Ovary (tissue), 9 donors: ENCODE results near the gene PUS10. TPM values are rescaled to one million over a fixed set of nuclear protein-coding genes. Genes with fewer than 3 reads are reported as not detected.

ENCODE experiments used
- DNase-seq, 5 donors: peaks; one replicate each; pipeline ENCODE4 v3.0.0-alpha.2; 2019 to 2020
- H3K27ac ChIP-seq, 2 donors: fragments of 200-600 bp; one replicate each; pipeline versions ENCODE4 v1.5.1 to v1.8.0; 2019 to 2022
- H3K27me3 ChIP-seq: fragments of 200-600 bp; one replicate; pipeline ENCODE4 v1.8.0; 2022
- H3K36me3 ChIP-seq: fragments of 200-600 bp; sonication (generic); one replicate; pipeline ENCODE4 v1.5.1; 2019
- H3K4me1 ChIP-seq: one replicate; pipeline ENCODE4 v1.8.1; 2013; ENCODE audit warnings: mild to moderate bottlenecking, moderate library complexity; ENCODE audit not compliant: insufficient read depth
- H3K4me3 ChIP-seq: fragments of 200-600 bp; sonication (generic); one replicate; pipeline ENCODE4 v1.5.1; 2017
- H3K9me3 ChIP-seq, 2 donors: fragments of 200-600 bp in 1 of 2; sonication (generic) in 1 of 2; one replicate each; pipeline versions ENCODE4 v1.5.1 to v1.8.1; 2013 to 2019; ENCODE audit warnings: mild to moderate bottlenecking in 1 of 2, moderate library complexity in 1 of 2
- CTCF ChIP-seq, 3 donors: fragments of 450-650 bp in 2 of 3; fragments of 200-600 bp in 1 of 3; IDR thresholded peaks; one replicate each; pipeline versions ENCODE4 v1.5.1 to v1.8.0; 2016 to 2022; ENCODE audit warnings: antibody characterized with exemption in 3 of 3, mild to moderate bottlenecking in 1 of 3
- EP300 ChIP-seq: sonication (generic); formaldehyde crosslinking; IDR thresholded peaks from one replicate; pipeline ENCODE4 v1.6.1; 2017; ENCODE audit warnings: antibody characterized with exemption
- POLR2A ChIP-seq: fragments of 450-650 bp; IDR thresholded peaks from one replicate; pipeline ENCODE4 v1.6.1; 2017; ENCODE audit warnings: antibody characterized with exemption, mild to moderate bottlenecking, moderate library complexity
- WGBS, 3 donors: extraction: QIAGEN DNeasy Blood & Tissue Kit in 1 of 3; methylation state at CpG; one replicate each; pipeline versions ENCODE4 v1.1.5 to v1.1.7; 2013 to 2017; 5-methylcytosine and 5-hydroxymethylcytosine counted together
- intact Hi-C, 4 donors: fragments of 100-400 bp; cut with DNase I; formaldehyde crosslinking; loops; one replicate each; pipeline versions ENCODE4 v1.11.0 to v1.15.1; 2022 to 2023
- polyA plus RNA-seq, 2 donors: library from polyadenylated mRNA; stranded (reverse); fragments of 200-250 nt in 1 of 2; fragments of 350-450 nt in 1 of 2; fragmentation: Illumina TruSeq in 1 of 2; extraction: RNeasy Lipid Tissue Mini Kit (QIAGEN cat#74804) in 1 of 2; gene quantifications; one replicate each; pipeline ENCODE4 v1.2.3, GENCODE V29; 2013 to 2014
- small RNA-seq: library from RNA; depleted of rRNA; stranded (forward); fragments of <200 nt; gene quantifications from one replicate; pipeline ENCODE3, GENCODE V24; 2016
- total RNA-seq, 7 donors: library from RNA; depleted of rRNA in 2 of 7; stranded (reverse); fragments of >200 nt in 2 of 7; fragmentation: NEBNext Ultra II Directional in 3 of 7; extraction: Animal tissue kit (Norgen Biotek cat#: 25700) in 3 of 7; gene quantifications; one replicate each; pipeline versions ENCODE4 v1.1.0 to v1.2.4, GENCODE V29; 2016 to 2023
- donor health status: DM: no; HTN: no; CAD: no; lungs with moderate emphysema.
- donor health status: DM: no; HTN: no; CAD: no.
- donor health status: Bipolar disorder and iron deficiency.
- donor health status: DM: yes; HTN: yes; CAD: no.
- donor health status: DM: no; HTN: no; CAD: no.
- donor health status: DM: yes; HTN: yes; CAD: no.

The PUS10 gene
- total and polyA plus RNA-seq, 9 donors = 4.5 to 9.4 (median 6.7) TPM

- Histone ChIP-seq H3K27me3 (no peaks in the 10 kb centered on the region), H3K36me3 (no peaks in the 10 kb centered on the region), H3K9me3 (no peaks in the 10 kb centered on the region), H3K4me1 (no peaks in the 10 kb centered on the region), H3K4me3 (no peak overlapping the region), H3K27ac (no peak overlapping the region)
- TF ChIP-seq POLR2A (no peak), CTCF (IDR thresholded peaks at IDR 0.05) (no peak), EP300 (no peak)
- no peak for DNase-seq
- intact Hi-C loops = no loop called here
- WGBS, 3 donors = 76 to 85% (median 85%) methylated on average over 1 of the region's 1 CpG
Measured at GRCh38 chr2:60899892-60900249, 118.2 kb downstream of the PUS10 start.

- no peaks in the 10 kb centered on the region for H3K9me3 ChIP-seq
- DNase-seq = no peak
- H3K27ac ChIP-seq = no peak overlapping the region
- H3K4me1 ChIP-seq = no peaks in the 10 kb centered on the region
- intact Hi-C loops = no loop called here
- TF ChIP-seq EP300 (no peak), POLR2A (no peak), CTCF (IDR thresholded peaks at IDR 0.05) (no peak)
- H3K4me3 ChIP-seq = no peak overlapping the region
- no peaks in the 10 kb centered on the region for H3K27me3 ChIP-seq
- 84% methylated on average over 6 of the region's 6 CpGs for WGBS, 3 donors
- H3K36me3 ChIP-seq = no peaks in the 10 kb centered on the region
Measured at GRCh38 chr2:60899230-60899891, 118.7 kb downstream of the PUS10 start.

- H3K9me3 ChIP-seq = no peaks in the 10 kb centered on the region
- no peaks in the 10 kb centered on the region for H3K27me3 ChIP-seq
- no peak for TF ChIP-seq EP300
- no peak for TF ChIP-seq CTCF (IDR thresholded peaks at IDR 0.05)
- no peak for TF ChIP-seq POLR2A
- DNase-seq = no peak
- H3K36me3 ChIP-seq = no peaks in the 10 kb centered on the region
- 96 to 100% (median 100%) methylated on average over 1 of the region's 1 CpG for WGBS, 3 donors
- H3K4me3 ChIP-seq = no peak overlapping the region
- intact Hi-C loops = no loop called here
- no peaks in the 10 kb centered on the region for H3K4me1 ChIP-seq
- no peak overlapping the region for H3K27ac ChIP-seq
Measured at GRCh38 chr2:60898567-60898966, 119.5 kb downstream of the PUS10 start.

Small RNAs within 50 kb of the gene (small RNA-seq; reads per million reads assigned to genes)
- gene RNA5SP95 = not detected
- not detected for gene RNU4-51P

Other genes starting within 250 kb of the PUS10 start
- 10 to 100 TPM; 16.0 to 45.1 (median 20.9) TPM for gene REL, start 136.7 kb downstream of the PUS10 start, total RNA-seq
- 1 to 10 TPM; 3.8 to 6.1 TPM for gene REL, start 136.7 kb downstream of the PUS10 start, polyA plus RNA-seq
- gene PEX13, start 535 bp downstream of the PUS10 start, total RNA-seq = 10 to 100 TPM; 16.5 to 28.1 (median 22.5) TPM
- 10 to 100 TPM; 12.4 to 13.2 TPM for gene PEX13, start 535 bp downstream of the PUS10 start, polyA plus RNA-seq
- 1 to 10 TPM; 3.8 to 9.5 (median 5.4) TPM for gene SANBR, start 47.6 kb upstream of the PUS10 start, total RNA-seq
- 1 to 10 TPM; 2.7 to 4.7 TPM for gene SANBR, start 47.6 kb upstream of the PUS10 start, polyA plus RNA-seq
- gene C2orf74, start 143.9 kb upstream of the PUS10 start, total RNA-seq = 10 to 100 TPM in 6 of 7 donors, 1 to 10 TPM in 1; 8.6 to 19.6 (median 15.6) TPM
- 10 to 100 TPM; 22.1 to 36.7 TPM for gene C2orf74, start 143.9 kb upstream of the PUS10 start, polyA plus RNA-seq